ENCODE data around the gene CCDC71. TPM values are rescaled to one million over a fixed set of nuclear protein-coding genes. Genes with fewer than 3 reads are reported as not detected.
A peak's percentile ranks its signal among the peaks of the same experiment; 100 is the strongest.

The CCDC71 gene
- total RNA-seq, 4 donors from 2014 or later = 35.2 to 63.7 (median 58.5) TPM

GRCh38 chr3:49161197-49161596 is 4.9 kb downstream of the CCDC71 start:
- Histone ChIP-seq H3K36me3 (peaks cover 12% of the 10 kb centered on the region in 2 donors), H3K27me3 (no peaks in the 10 kb centered on the region), H3K27ac (no peak overlapping the region), H3K4me3 (replicated peaks in 1 of 3) (no peak overlapping the region), H3K9me3 (no peaks in the 10 kb centered on the region), H3K4me1 (peaks cover 21 to 28% of the 10 kb centered on the region in 2 donors)
- no peak for TF ChIP-seq POLR2A (IDR thresholded peaks at IDR 0.05)
- TF ChIP-seq, protein P1, sequence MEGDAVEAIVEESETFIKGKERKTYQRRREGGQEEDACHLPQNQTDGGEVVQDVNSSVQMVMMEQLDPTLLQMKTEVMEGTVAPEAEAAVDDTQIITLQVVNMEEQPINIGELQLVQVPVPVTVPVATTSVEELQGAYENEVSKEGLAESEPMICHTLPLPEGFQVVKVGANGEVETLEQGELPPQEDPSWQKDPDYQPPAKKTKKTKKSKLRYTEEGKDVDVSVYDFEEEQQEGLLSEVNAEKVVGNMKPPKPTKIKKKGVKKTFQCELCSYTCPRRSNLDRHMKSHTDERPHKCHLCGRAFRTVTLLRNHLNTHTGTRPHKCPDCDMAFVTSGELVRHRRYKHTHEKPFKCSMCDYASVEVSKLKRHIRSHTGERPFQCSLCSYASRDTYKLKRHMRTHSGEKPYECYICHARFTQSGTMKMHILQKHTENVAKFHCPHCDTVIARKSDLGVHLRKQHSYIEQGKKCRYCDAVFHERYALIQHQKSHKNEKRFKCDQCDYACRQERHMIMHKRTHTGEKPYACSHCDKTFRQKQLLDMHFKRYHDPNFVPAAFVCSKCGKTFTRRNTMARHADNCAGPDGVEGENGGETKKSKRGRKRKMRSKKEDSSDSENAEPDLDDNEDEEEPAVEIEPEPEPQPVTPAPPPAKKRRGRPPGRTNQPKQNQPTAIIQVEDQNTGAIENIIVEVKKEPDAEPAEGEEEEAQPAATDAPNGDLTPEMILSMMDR (IDR thresholded peaks at IDR 0.05) = no peak
- no peak for DNase-seq
- intact Hi-C loops (cut with DNase I) = no loop called here
- 70 to 100% methylated on average over 2 of the region's 2 CpGs for WGBS, 2 donors

- TF ChIP-seq, protein P1 (IDR thresholded peaks at IDR 0.05) = no peak
- peak in 1 of 2 donors; percentile 7 for TF ChIP-seq POLR2A (IDR thresholded peaks at IDR 0.05)
- peak overlapping the region; percentile 53 to 74 (median 56) for H3K27ac ChIP-seq
- peak; percentile 92 to 93 for DNase-seq
- H3K36me3 ChIP-seq = peaks cover 7 to 11% of the 10 kb centered on the region in 2 donors
- peaks cover 13 to 18% of the 10 kb centered on the region in 2 donors for H3K4me1 ChIP-seq
- H3K9me3 ChIP-seq = no peaks in the 10 kb centered on the region
- no peaks in the 10 kb centered on the region for H3K27me3 ChIP-seq
- no peak overlapping the region for H3K4me3 ChIP-seq (replicated peaks in 1 of 3)
- 18 to 52% methylated on average over 2 of the region's 2 CpGs for WGBS, 2 donors
- intact Hi-C loops (cut with DNase I) = no loop called here
Observed at GRCh38 chr3:49158792-49159191, 7.3 kb downstream of the CCDC71 start.

GRCh38 chr3:49158103-49158709 is 7.9 kb downstream of the CCDC71 start:
- intact Hi-C loops (cut with DNase I) = no loop called here
- no peak for TF ChIP-seq POLR2A (IDR thresholded peaks at IDR 0.05)
- TF ChIP-seq, protein P1 (IDR thresholded peaks at IDR 0.05) = peak in 3 of 6 experiments; percentile 32 to 40 (median 36)
- Histone ChIP-seq H3K27me3 (no peaks in the 10 kb centered on the region), H3K36me3 (peaks cover under 1 to 5% of the 10 kb centered on the region in 2 donors), H3K4me1 (peaks cover 13 to 18% of the 10 kb centered on the region in 2 donors), H3K9me3 (no peaks in the 10 kb centered on the region), H3K4me3 (replicated peaks in 1 of 3) (no peak overlapping the region), H3K27ac (peak overlapping the region in 2 of 3 donors; percentile 46 to 56)
- DNase-seq = peak; percentile 35 to 41
- 71% methylated on average over 5 of the region's 5 CpGs for WGBS, 2 donors

DNA sequence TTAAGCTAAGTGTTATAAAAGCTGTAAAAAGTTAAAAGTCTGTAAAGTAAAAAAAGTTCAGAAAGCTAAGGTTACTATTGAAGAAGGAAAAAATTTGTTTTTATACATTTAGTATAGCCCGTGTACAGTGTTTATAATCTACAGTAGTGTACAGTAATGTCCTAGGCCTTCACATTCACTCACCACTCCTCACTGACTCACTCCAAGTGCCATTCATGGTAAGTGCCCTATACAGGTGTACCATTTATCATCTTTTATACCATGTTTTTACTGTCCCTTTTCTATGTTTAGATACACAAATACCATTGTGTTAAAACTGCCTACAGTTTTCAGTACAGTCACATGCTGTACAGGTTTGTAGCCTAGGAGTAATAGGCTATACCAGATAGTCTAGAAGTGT is 8.8 kb downstream of the CCDC71 start:
- intact Hi-C loops (cut with DNase I) = no loop called here
- Histone ChIP-seq H3K27me3 (no peaks in the 10 kb centered on the region), H3K4me3 (replicated peaks in 1 of 3) (no peak overlapping the region), H3K9me3 (no peaks in the 10 kb centered on the region), H3K4me1 (peaks cover 13 to 18% of the 10 kb centered on the region in 2 donors), H3K36me3 (no peaks in the 10 kb centered on the region), H3K27ac (no peak overlapping the region)
- TF ChIP-seq, protein P1 (IDR thresholded peaks at IDR 0.05) = no peak
- no peak for TF ChIP-seq POLR2A (IDR thresholded peaks at IDR 0.05)
- DNase-seq = no peak
- WGBS, 2 donors = 64 to 69% methylated on average over 1 of the region's 1 CpG

- no peak overlapping the region for H3K4me3 ChIP-seq (replicated peaks in 1 of 3)
- TF ChIP-seq POLR2A (IDR thresholded peaks at IDR 0.05) = no peak
- TF ChIP-seq, protein P1 (IDR thresholded peaks at IDR 0.05) = no peak
- H3K4me1 ChIP-seq = peaks cover 3 to 8% of the 10 kb centered on the region in 2 donors
- WGBS, 2 donors = 47 to 81% methylated on average over 2 to 3 of the region's 3 CpGs
- no peaks in the 10 kb centered on the region for H3K36me3 ChIP-seq
- DNase-seq = no peak
- H3K27ac ChIP-seq = no peak overlapping the region
- H3K27me3 ChIP-seq = no peaks in the 10 kb centered on the region
- no peaks in the 10 kb centered on the region for H3K9me3 ChIP-seq
- intact Hi-C loops (cut with DNase I) = no loop called here
Observed at GRCh38 chr3:49153349-49153912, 12.7 kb downstream of the CCDC71 start.
